ENCODE measurements around the gene BAG1. TPM values are rescaled to one million over a fixed set of nuclear protein-coding genes. Genes with fewer than 3 reads are reported as not detected.
A peak's percentile ranks its signal among the peaks of the same experiment; 100 is the strongest.

BAG1 gene
- total and polyA plus RNA-seq, 2 of the 13 experiments (the other 11 are each of a cell fraction or from before 2014, with no cell fraction given): 23.1 to 59.5 TPM

GRCh38 chr9:33290247-33291030 lies 25.9 kb upstream of the BAG1 start, which contains the start of gene NFX1 (continued):
- TF ChIP-seq ETV5 (CRISPR knock-in tag; IDR thresholded peaks at IDR 0.05; ENCODE audit: borderline replicate concordance) (peak; percentile 94), REPIN1 (CRISPR knock-in tag; IDR thresholded peaks at IDR 0.05; ENCODE audit: borderline replicate concordance, low read depth) (peak; percentile 94), MNT (IDR thresholded peaks at IDR 0.05) (peak; percentile 84), TMF1 (CRISPR knock-in tag; IDR thresholded peaks at IDR 0.05; ENCODE audit: low read depth) (peak; percentile 86; the same call in 1 of the 2 replicates), CBX1 (IDR thresholded peaks at IDR 0.05; ENCODE audit: low read depth) (peak; percentile 29), ZBTB7B (CRISPR knock-in tag; IDR thresholded peaks at IDR 0.05) (no peak; the same call in 1 of the 2 replicates), ZNF839 (CRISPR knock-in tag; IDR thresholded peaks at IDR 0.05; ENCODE audit: borderline replicate concordance) (0 out of 2 replicates have a peak, but pooled peaks have one; percentile 30), BORCS8-MEF2B (CRISPR knock-in tag; IDR thresholded peaks at IDR 0.05) (peak; percentile 90), SIX1 (CRISPR knock-in tag; IDR thresholded peaks at IDR 0.05; ENCODE audit: borderline replicate concordance) (no peak), IRF2 (CRISPR knock-in tag; IDR thresholded peaks at IDR 0.05) (peak; percentile 93), KAT2B (IDR thresholded peaks at IDR 0.05; ENCODE audit: borderline replicate concordance, low read depth, low read length) (no peak), U2AF1 (optimal IDR thresholded peaks at IDR 0.05; ENCODE audit: low read depth, low read length) (no peak), HOXA7 (CRISPR knock-in tag; IDR thresholded peaks at IDR 0.05) (0 out of 2 replicates have a peak, but pooled peaks have one; percentile 51), ZNF263 (CRISPR knock-in tag; IDR thresholded peaks at IDR 0.05) (peak; percentile 64; the same call in 1 of the 2 replicates), ZBTB10 (CRISPR knock-in tag; IDR thresholded peaks at IDR 0.05; ENCODE audit: borderline replicate concordance) (no peak), ZNF460 (CRISPR knock-in tag; IDR thresholded peaks at IDR 0.05; ENCODE audit: borderline replicate concordance) (peak; percentile 62; the same call in 1 of the 2 replicates), CSRNP1 (CRISPR knock-in tag; IDR thresholded peaks at IDR 0.05) (peak; percentile 94), ZNF18 (CRISPR knock-in tag; IDR thresholded peaks at IDR 0.05; ENCODE audit: insufficient replicate concordance) (peak; percentile 81), CAMTA2 (CRISPR knock-in tag; IDR thresholded peaks at IDR 0.05; ENCODE audit: borderline replicate concordance) (peak; percentile 96; the same call in 1 of the 2 replicates), E2F1 (CRISPR knock-in tag; IDR thresholded peaks at IDR 0.05) (peak; percentile 91)

All from HepG2 (cell line).